ENCODE results near the gene SNX7.

Gene SNX7

GRCh38 chr1:98698625-98699024 lies 37.1 kb downstream of the SNX7 start:
- DNase-seq, result no peak

DNA sequence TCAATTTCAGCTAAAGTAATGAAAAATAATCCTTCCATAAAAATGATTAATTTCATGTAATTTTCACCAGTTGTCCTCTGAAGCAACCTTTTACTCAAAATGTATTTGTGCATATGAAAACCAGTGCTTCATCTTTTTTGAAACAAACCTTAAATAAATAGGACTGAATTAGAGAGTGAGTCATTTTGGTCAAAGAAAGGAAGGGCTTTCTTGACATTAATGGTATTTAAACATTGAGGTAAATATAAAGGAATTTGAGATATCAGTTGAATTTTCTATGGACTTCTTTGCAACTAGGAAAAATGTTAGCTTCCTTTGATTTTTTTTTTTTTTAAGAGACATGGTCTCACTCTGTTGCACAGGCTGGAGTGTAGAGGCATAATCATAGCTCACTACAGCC lies 38.7 kb downstream of the SNX7 start:
- DNase-seq, result peak; percentile 18

- DNase-seq, result peak; percentile 71
Measured at GRCh38 chr1:98702976-98703375, 41.5 kb downstream of the SNX7 start.

DNA sequence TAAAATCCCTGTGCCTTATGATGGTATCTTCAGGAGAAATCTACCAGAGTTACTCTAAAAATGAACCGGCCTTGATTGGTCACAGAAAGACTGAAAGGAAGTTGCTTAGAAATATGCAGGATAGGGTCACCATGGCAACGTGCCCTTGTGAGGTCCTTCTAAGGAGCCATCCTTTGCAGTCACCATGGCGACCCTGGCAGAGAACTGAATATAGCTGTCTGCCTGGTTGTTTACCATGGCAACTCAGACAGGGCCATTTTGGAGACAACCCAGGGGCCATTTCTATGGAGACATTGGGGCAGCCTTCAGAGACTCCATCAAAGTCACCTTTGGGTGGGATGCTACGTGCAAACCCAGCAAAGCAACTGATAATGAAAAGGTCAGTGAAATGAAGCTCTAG lies 43.0 kb downstream of the SNX7 start:
- peak; percentile 7 for DNase-seq

DNA sequence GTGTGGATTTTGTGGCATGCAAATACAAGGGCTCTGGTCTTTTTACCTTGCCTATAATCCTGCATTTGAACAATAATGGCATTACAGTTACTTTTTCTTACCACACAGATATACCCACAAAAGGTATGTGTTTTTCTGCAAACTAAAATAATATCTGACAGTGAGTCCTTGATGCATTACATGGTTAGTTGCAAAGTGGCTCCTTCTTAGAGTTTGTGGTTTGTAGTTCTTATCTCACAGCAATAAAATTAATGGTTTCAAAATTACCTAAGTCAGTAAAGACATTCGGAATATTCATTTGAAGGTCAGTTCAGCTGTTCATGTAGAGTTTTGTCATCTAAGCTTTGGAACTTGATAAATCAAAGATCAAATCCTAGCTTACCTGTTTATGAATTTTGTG lies 43.5 kb downstream of the SNX7 start:
- DNase-seq, result no peak

DNA sequence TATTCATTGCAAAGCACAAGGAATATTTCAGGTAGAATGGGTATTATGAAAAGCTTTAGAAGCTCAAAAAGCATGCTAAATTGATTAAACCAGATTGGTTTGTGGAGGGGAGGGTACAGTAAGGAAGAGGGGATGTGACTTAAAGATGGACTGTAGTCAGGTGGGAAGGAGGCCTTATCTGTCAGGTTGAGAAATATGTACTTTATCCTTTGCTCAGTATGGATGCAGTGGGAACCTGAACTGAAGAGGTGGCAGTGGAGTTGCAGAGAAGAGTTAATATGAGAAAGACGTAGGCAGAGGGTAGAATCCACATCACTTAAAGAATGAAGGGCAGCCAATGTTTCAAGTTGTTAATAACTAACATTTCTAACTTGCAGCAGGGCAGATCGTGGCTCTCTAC lies 44.1 kb downstream of the SNX7 start:
- no peak for DNase-seq

GRCh38 chr1:98706173-98706843 lies 44.8 kb downstream of the SNX7 start:
- DNase-seq, result no peak

DNA sequence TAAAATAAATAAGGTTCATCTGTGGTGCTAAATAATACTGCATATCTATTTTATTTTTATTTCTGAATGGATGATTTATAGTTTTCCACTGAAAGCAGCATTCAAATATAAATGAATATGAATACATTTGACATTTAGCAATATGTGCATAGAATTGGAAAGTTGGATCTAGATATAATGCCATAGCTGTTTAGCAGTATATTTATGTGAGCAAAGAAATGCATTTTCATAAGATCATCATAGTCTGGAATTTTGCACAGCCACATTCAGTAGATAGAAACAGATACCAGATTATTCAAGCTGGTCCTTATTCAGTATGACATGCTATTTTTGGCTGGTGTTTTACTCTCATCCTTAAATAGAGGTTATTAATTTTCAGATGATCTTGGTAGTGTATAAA lies 46.0 kb downstream of the SNX7 start:
- no peak for DNase-seq

DNA sequence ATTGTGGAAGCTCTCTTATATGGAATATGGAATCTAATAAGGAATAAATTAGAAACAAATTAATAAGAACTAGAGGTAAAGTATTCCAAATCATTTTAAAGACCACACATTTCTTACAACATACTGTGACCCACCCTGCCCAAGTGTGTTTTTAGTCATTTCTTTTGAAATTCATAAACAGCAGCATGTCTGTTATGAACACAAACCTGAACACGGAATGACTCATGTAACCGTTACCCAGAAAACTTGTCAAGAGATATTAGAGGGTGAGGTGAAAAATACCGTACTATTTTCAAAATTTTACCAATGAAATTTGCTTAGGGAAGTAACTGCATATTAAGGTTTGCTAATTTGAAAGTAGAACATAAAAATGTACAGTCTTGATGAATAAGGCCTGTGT lies 48.4 kb downstream of the SNX7 start:
- DNase-seq, result no peak

DNA sequence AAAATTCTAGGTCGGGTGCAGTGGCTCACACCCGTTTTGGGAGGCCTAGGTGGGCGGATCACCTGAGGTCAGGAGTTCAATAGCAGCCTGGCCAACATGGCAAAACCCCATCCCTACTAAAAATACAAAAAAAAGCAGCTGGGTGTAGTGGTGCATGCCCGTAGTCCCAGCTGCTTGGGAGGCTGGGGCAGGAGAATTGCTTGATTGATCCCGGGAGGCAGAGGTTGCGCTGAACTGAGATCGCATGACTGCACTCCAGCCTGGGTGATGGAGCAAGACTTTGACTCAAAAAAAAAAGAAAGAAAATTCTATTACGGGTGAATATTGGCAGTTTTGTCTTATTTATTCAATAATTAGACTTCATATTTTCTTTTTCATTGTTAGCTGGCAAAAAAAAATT lies 62.1 kb downstream of the SNX7 start:
- DNase-seq, result no peak

GRCh38 chr1:98732985-98733781 lies 71.7 kb downstream of the SNX7 start:
- no peak for DNase-seq

DNA sequence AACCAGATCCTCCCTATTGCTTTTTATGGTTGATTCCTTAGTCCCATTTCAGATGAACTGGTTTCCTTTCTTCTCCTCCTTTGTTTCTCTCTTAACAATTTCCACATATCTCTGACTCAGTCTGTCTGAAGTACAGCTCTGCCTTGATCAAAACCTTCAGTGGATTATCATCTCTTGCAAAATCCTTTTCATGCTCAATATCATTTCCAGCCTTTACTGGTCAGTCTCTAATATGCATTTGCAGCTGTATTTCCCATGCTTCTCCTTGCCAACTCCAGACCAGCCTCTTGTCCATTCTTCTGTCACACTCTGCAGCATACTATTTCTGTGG lies 72.2 kb downstream of the SNX7 start:
- DNase-seq, result no peak

- no peak for DNase-seq
Measured at GRCh38 chr1:98735756-98736155, 74.2 kb downstream of the SNX7 start.

GRCh38 chr1:98737835-98738234 lies 76.3 kb downstream of the SNX7 start:
- no peak for DNase-seq

- DNase-seq, result no peak
Measured at GRCh38 chr1:98739762-98740161, 78.2 kb downstream of the SNX7 start.

DNA sequence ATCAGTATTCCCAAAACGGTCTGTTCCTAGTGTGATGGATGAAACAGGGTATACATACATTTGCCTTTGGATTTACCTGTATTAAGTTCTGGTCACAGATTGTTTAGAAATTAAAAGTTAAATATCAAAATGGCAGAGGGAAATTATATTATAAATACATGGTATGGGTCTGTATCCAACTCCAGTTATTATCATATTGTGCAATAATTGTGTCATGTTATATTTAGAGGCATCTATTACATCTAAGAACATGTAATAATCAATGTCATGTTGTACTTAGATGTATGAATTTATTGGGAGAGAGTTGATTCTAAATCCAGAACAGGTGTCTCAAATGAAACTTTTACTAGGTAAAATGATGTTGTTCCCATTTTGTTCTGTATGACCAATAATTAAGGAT lies 79.6 kb downstream of the SNX7 start:
- DNase-seq, result no peak

DNA sequence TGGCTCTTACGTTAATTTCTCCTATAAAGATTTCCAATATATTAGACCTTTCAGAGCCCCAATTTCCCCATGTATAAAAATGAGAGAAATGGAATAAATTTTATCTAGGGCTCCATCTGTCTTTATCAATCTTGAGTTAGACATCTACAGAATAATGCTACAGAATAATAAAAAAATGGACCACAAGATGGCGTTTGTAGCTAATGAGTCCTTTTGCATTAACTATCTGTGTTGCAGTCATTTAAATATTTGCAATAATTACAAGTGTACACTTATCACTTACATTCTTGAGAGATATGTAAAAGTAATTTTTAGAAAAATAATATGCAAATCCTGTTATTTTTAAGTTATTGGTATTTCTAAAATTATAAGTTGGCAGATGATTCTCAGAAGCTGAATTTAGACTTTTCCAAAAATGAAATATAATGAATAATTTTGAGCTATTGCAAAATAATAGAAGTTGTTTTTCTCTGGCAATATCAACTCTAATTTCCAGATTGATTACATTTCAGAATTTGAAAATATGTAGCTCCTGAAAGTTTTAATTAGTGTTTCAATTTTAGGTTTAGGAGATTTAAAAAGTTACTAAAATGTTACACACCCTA lies 87.7 kb downstream of the SNX7 start:
- peak; percentile 18 for DNase-seq

DNA sequence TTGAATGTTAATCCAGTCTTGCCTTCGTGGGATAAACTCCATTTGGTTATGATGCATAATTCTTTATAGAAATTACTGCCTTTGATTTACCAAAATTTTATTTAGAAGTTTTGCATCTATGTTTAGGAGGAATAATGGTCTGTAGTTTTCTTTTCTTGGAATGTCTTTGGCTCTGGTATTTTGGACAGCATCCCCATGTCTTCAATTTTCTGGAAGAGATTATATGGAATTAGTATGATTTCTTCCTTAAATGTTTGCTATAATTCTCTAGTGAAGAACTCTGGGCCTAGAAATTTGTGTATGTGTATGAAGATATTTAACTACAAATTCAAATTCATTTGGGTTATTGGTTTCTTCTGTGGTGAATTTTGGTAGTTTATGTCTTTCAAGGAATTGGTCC lies 92.7 kb downstream of the SNX7 start:
- no peak for DNase-seq

DNA sequence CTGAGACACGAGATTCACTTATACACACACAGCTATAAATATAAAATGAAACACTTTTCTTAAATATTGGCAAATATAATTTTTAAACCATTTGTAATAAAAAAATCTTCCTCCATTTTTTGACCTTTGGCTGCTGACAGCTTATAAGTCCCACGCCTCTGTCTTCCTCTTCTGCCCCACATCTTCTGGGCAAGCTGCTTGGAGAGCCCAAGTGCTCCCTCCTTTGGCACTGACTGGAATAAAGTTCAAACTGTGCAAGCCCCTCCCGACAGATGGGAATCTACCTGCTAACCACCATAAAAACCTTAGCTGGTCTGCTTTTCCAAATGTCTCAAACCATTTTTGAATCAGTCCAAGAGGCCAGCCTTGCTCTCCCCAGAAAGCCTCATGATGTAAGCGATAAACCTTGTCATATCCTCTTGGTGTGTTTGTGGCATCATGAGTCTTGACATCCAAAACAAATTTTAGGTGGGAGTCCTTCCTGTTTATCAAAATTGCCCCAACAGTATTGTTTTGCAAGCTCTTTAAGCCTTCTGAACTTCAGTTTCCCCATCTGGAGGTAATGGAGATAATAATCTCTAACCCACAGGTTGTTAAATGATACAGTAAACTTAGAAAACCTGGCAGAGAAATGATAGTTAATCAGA lies 99.8 kb downstream of the SNX7 start:
- DNase-seq, result no peak

DNA sequence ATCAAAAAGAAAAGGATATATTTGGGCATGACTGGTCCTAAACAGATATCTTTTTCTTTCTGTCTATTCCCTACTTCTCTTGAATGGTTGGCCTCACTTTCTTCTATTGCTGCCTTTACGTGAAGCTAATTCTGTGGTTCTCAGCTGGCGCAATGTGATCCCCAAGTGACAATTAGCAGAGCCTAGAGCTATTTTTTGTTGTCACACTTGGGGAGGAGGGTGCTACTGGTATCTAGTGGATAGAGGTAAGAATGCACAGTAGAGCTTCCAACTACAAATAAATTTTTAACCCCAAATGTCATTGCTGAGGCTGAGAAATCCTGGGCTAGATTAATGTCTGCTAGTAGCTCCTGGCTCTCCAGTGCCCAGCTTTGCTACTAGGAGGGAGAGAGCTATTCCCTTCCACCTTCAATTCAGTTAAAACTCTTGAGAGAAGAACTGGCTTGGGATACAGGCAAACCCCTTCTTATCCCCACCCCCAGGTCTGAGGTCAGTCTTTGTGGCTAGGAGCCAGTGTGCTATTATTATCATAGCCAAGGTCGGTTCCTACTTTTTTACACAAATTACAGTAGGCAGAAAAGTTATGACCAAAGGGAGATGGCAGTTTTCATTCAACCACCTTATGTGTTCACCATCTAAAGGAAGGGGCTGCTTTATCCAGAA lies 102.1 kb downstream of the SNX7 start:
- no peak for DNase-seq

- DNase-seq, result no peak
Measured at GRCh38 chr1:98764485-98764884, 103.0 kb downstream of the SNX7 start.

DNA sequence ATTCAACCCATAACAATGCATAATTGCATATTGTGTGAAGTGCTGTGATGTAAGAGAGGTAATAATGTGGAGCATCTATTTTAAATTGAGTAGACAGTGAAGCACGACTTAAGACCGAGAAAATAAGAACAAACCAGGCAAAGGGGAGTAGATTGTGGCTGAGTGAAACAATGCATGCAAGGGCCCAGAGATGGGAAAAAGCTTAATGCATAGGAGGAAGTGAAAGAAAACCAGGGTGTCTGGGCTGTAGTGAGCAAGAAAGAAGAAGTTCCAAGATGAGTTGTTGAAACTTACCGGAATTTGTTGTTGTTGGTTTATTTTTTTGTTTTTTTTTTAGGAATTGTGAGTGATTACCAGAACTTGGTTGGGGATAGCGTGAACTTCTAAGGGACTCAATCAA lies 104.7 kb downstream of the SNX7 start:
- DNase-seq, result no peak

- DNase-seq, result no peak
Measured at GRCh38 chr1:98769162-98769561, 107.6 kb downstream of the SNX7 start.

Measured in EL (cell line).